GM18867 (cell line): Measurements from ENCODE around the gene TMEM186.
"Not testable (repeated sequence)": the region's sequence is repeated elsewhere in the genome, so short reads cannot be mapped to it uniquely, and the experiment has no call there.

ENCODE experiments used
- ATAC-seq: cut with Tn5 transposase; IDR thresholded peaks from one replicate; pipeline ENCODE4 v1.9.1; 2021; ENCODE audit warnings: mild to moderate bottlenecking, moderate library complexity; ENCODE audit not compliant: unreplicated experiment

The TMEM186 gene

GRCh38 chr16:8812162-8812843, 14.9 kb upstream of the TMEM186 start:
- no peak for ATAC-seq

GRCh38 chr16:8808613-8809353, 11.3 kb upstream of the TMEM186 start:
- ATAC-seq = no peak

GRCh38 chr16:8808009-8808408, 10.6 kb upstream of the TMEM186 start:
- no peak for ATAC-seq

GRCh38 chr16:8807189-8807588, 9.8 kb upstream of the TMEM186 start:
- ATAC-seq = no peak

GRCh38 chr16:8806272-8806983, 9.0 kb upstream of the TMEM186 start:
- ATAC-seq = no peak

GRCh38 chr16:8804313-8804712, 6.9 kb upstream of the TMEM186 start:
- ATAC-seq = no peak

- not testable (repeated sequence) for ATAC-seq
Observed at GRCh38 chr16:8803733-8804132, 6.3 kb upstream of the TMEM186 start.

- no peak for ATAC-seq
Observed at GRCh38 chr16:8801701-8802100, 4.3 kb upstream of the TMEM186 start.

GRCh38 chr16:8798535-8799157, 1.2 kb upstream of the TMEM186 start:
- no peak for ATAC-seq

GRCh38 chr16:8798174-8798527, 712 bp upstream of the TMEM186 start:
- ATAC-seq = peak; percentile 3

- no peak for ATAC-seq
Observed at GRCh38 chr16:8796469-8797363, 723 bp downstream of the TMEM186 start.

GRCh38 chr16:8795818-8796217, 1.6 kb downstream of the TMEM186 start:
- ATAC-seq = no peak

- ATAC-seq = no peak
Observed at GRCh38 chr16:8795091-8795490, 2.3 kb downstream of the TMEM186 start.

- ATAC-seq = no peak
Observed at GRCh38 chr16:8788578-8789172, 8.8 kb downstream of the TMEM186 start.

- ATAC-seq = not testable (repeated sequence)
Observed at GRCh38 chr16:8786316-8786715, 11.1 kb downstream of the TMEM186 start.

GRCh38 chr16:8785408-8785807, 12.0 kb downstream of the TMEM186 start:
- no peak for ATAC-seq

- no peak for ATAC-seq
Observed at GRCh38 chr16:8782673-8783072, 14.8 kb downstream of the TMEM186 start.

GRCh38 chr16:8781797-8782196, 15.6 kb downstream of the TMEM186 start:
- no peak for ATAC-seq

- no peak for ATAC-seq
Observed at GRCh38 chr16:8777217-8777616, 20.2 kb downstream of the TMEM186 start.

- no peak for ATAC-seq
Observed at GRCh38 chr16:8776129-8776584, 21.3 kb downstream of the TMEM186 start.
